Liver (tissue), 9 donors: ENCODE measurements around the gene RNGTT. TPM values are rescaled to one million over a fixed set of nuclear protein-coding genes. Genes with fewer than 3 reads are reported as not detected.

Experiments
- DNase-seq: peaks from one replicate; pipeline ENCODE4 v3.0.0-alpha.2; 2017; ENCODE audit warnings: low spot score
- H3K27ac ChIP-seq, 2 donors: one replicate each; pipeline ENCODE4 v1.7.0; 2013; ENCODE audit warnings: inconsistent platforms in 2 of 2, low read length in 2 of 2, control low read depth in 1 of 2, low read depth in 1 of 2, mild to moderate bottlenecking in 1 of 2
- H3K27me3 ChIP-seq, 4 donors: one replicate each; pipeline versions ENCODE4 v1.6.1 to v1.7.0; 2013; ENCODE audit warnings: low read length in 3 of 4, inconsistent platforms in 1 of 4, mild to moderate bottlenecking in 1 of 4, moderate library complexity in 1 of 4; ENCODE audit not compliant: control insufficient read depth in 4 of 4, insufficient read depth in 4 of 4
- H3K36me3 ChIP-seq, 4 donors: one replicate each; pipeline versions ENCODE4 v1.6.1 to v1.7.0; 2013; ENCODE audit warnings: low read length in 3 of 4, mild to moderate bottlenecking in 3 of 4, low read depth in 1 of 4, moderate library complexity in 1 of 4; ENCODE audit not compliant: control insufficient read depth in 4 of 4, insufficient read depth in 3 of 4
- H3K4me1 ChIP-seq, 4 donors: one replicate each; pipeline versions ENCODE4 v1.6.1 to v1.7.0; 2013; ENCODE audit warnings: low read length in 3 of 4, mild to moderate bottlenecking in 3 of 4, moderate library complexity in 1 of 4; ENCODE audit not compliant: control insufficient read depth in 4 of 4, insufficient read depth in 4 of 4
- H3K4me3 ChIP-seq, 3 donors: one replicate each; pipeline versions ENCODE4 v1.6.1 to v1.7.0; 2013; ENCODE audit warnings: low read length in 3 of 3, control low read depth in 1 of 3, low read depth in 1 of 3, mild to moderate bottlenecking in 1 of 3
- H3K9ac ChIP-seq, 2 donors: one replicate each; pipeline ENCODE4 v1.7.0; 2013; ENCODE audit warnings: low read length in 2 of 2, mild to moderate bottlenecking in 2 of 2, moderate library complexity in 2 of 2, control low read depth in 1 of 2, low read depth in 1 of 2
- H3K9me3 ChIP-seq, 4 donors: one replicate each; pipeline versions ENCODE4 v1.6.1 to v1.7.0; 2013; ENCODE audit warnings: low read length in 3 of 4; ENCODE audit not compliant: control insufficient read depth in 4 of 4
- EGR1 ChIP-seq, 2 donors: IDR thresholded peaks; 2 replicates each; pipeline ENCODE4 v1.6.1; 2016 to 2018; ENCODE audit warnings: antibody characterized with exemption in 2 of 2, low read depth in 2 of 2
- FOXA1 ChIP-seq: IDR thresholded peaks from 2 replicates; pipeline ENCODE4 v1.6.1; 2016; ENCODE audit warnings: antibody characterized with exemption
- FOXA2 ChIP-seq: IDR thresholded peaks from 2 replicates; pipeline ENCODE4 v1.6.1; 2016; ENCODE audit warnings: antibody characterized with exemption
- GABPA ChIP-seq, 2 donors: IDR thresholded peaks in 1 of 2; conservative IDR thresholded peaks in 1 of 2; 2 replicates each; pipeline ENCODE4 v1.6.1; 2016; ENCODE audit warnings: antibody characterized with exemption in 2 of 2, mild to moderate bottlenecking in 1 of 2, moderate library complexity in 1 of 2
- HNF4A ChIP-seq, 2 donors: conservative IDR thresholded peaks; 2 replicates each; pipeline ENCODE4 v1.6.1; 2016; ENCODE audit warnings: antibody characterized with exemption in 2 of 2, mild to moderate bottlenecking in 2 of 2
- HNF4G ChIP-seq: IDR thresholded peaks from 2 replicates; pipeline ENCODE4 v1.6.1; 2016; ENCODE audit warnings: antibody characterized with exemption
- JUND ChIP-seq, 2 donors: IDR thresholded peaks; 2 replicates each; pipeline ENCODE4 v1.6.1; 2016; ENCODE audit warnings: antibody characterized with exemption in 2 of 2
- NR2F2 ChIP-seq: IDR thresholded peaks from 2 replicates; pipeline ENCODE4 v1.6.1; 2016; ENCODE audit warnings: antibody characterized with exemption
- RAD21 ChIP-seq, 2 donors: IDR thresholded peaks; 2 replicates each; pipeline ENCODE4 v1.6.1; 2016; ENCODE audit warnings: antibody characterized with exemption in 2 of 2, mild to moderate bottlenecking in 2 of 2
- RXRA ChIP-seq, 2 donors: IDR thresholded peaks; 2 replicates each; pipeline ENCODE4 v1.6.1; 2017 to 2018; ENCODE audit warnings: antibody characterized with exemption in 2 of 2, mild to moderate bottlenecking in 1 of 2
- SP1 ChIP-seq: IDR thresholded peaks from 2 replicates; pipeline ENCODE4 v1.6.1; 2018; ENCODE audit warnings: antibody characterized with exemption, mild to moderate bottlenecking
- TAF1 ChIP-seq: conservative IDR thresholded peaks from 2 replicates; pipeline ENCODE4 v1.6.1; 2016; ENCODE audit warnings: antibody characterized with exemption, mild to moderate bottlenecking
- YY1 ChIP-seq: IDR thresholded peaks from 2 replicates; pipeline ENCODE4 v1.6.1; 2016; ENCODE audit warnings: antibody characterized with exemption, mild to moderate bottlenecking
- WGBS: extraction: QIAGEN DNeasy Blood & Tissue Kit; methylation state at CpG from one replicate; pipeline ENCODE4 v1.1.7; 2013; 5-methylcytosine and 5-hydroxymethylcytosine counted together
- polyA plus RNA-seq, 2 donors: library from polyadenylated mRNA; stranded (reverse) in 1 of 2; unstranded in 1 of 2; fragments of 200-250 nt in 1 of 2; fragments of >200 nt in 1 of 2; fragmentation: Nextera tagmentation in 1 of 2; extraction: Ambion mirVana in 1 of 2; gene quantifications; one replicate each; pipeline versions ENCODE4 v1.2.1 to v1.2.3, GENCODE V29; 2013 to 2015
- total RNA-seq, 2 donors: library from RNA; depleted of rRNA; stranded (reverse); fragments of >200 nt; gene quantifications; one replicate each; pipeline ENCODE4 v1.2.3, GENCODE V29; 2014
- TF ChIP-seq, protein P1 (sequence below): IDR thresholded peaks from 2 replicates; pipeline ENCODE4 v1.6.1; 2016; ENCODE audit warnings: antibody characterized with exemption
- TF ChIP-seq, protein P2 (sequence below): IDR thresholded peaks from 2 replicates; pipeline ENCODE4 v1.6.1; 2016; ENCODE audit warnings: antibody characterized with exemption, mild to moderate bottlenecking
- TF ChIP-seq, protein P3 (sequence below): IDR thresholded peaks from 2 replicates; pipeline ENCODE4 v1.6.1; 2016; ENCODE audit warnings: antibody characterized with exemption
- TF ChIP-seq, protein P4 (sequence below): fragments of 150-350 bp; IDR thresholded peaks from 2 replicates; pipeline ENCODE4 v1.5.1; 2017; ENCODE audit warnings: improper control_type of control experiment, low read depth, low read length; ENCODE audit not compliant: missing input control
- TF ChIP-seq, protein P5 (sequence below): IDR thresholded peaks from 2 replicates; pipeline ENCODE4 v1.6.1; 2016; ENCODE audit warnings: antibody characterized with exemption
- donor health status: healthy.
- donor health status: healthy.
- donor health status: healthy.
- donor health status: healthy.
- donor health status: healthy.

Gene RNGTT
- total and polyA plus RNA-seq, 4 donors = 4.1 to 20.8 (median 7.2) TPM

DNA sequence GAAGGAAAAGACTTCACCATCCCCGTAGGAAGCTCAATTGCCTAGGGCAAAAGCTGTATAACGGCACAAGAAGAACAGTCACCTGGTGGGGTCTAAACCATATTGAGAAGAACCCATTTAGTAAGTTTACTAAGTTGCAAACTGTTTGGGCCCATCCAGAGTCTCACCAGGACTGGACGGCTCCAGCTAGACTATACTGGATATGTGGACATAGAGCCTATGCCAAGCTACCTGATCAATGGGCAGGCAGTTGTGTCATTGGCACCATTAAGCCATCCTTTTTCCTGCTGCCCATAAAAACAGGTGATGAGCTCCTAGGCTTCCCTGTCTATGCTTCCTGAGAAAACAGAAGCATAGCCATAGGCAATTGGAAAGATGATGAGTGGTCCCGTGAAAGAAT is 293.9 kb downstream of the RNGTT start:
- no peak for DNase-seq
- TF ChIP-seq SP1 (no peak), HNF4G (no peak), RAD21 (IDR thresholded peaks at IDR 0.05) (no peak), FOXA2 (peak; percentile 10), HNF4A (conservative IDR thresholded peaks at IDR 0.05) (peak in 1 of 2 donors; percentile 13), RXRA (IDR thresholded peaks at IDR 0.05) (peak in 1 of 2 donors; percentile 31), NR2F2 (no peak), EGR1 (IDR thresholded peaks at IDR 0.05; ENCODE audit: low read depth in 2 of 2) (no peak), TAF1 (no peak), GABPA (IDR thresholded peaks at IDR 0.05 in 1 of 2, conservative IDR thresholded peaks at IDR 0.05 in 1 of 2) (no peak), YY1 (peak; percentile 31), JUND (IDR thresholded peaks at IDR 0.05) (no peak), FOXA1 (no peak)
- TF ChIP-seq, protein P1, sequence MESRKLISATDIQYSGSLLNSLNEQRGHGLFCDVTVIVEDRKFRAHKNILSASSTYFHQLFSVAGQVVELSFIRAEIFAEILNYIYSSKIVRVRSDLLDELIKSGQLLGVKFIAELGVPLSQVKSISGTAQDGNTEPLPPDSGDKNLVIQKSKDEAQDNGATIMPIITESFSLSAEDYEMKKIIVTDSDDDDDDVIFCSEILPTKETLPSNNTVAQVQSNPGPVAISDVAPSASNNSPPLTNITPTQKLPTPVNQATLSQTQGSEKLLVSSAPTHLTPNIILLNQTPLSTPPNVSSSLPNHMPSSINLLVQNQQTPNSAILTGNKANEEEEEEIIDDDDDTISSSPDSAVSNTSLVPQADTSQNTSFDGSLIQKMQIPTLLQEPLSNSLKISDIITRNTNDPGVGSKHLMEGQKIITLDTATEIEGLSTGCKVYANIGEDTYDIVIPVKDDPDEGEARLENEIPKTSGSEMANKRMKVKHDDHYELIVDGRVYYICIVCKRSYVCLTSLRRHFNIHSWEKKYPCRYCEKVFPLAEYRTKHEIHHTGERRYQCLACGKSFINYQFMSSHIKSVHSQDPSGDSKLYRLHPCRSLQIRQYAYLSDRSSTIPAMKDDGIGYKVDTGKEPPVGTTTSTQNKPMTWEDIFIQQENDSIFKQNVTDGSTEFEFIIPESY = no peak
- TF ChIP-seq, protein P2, sequence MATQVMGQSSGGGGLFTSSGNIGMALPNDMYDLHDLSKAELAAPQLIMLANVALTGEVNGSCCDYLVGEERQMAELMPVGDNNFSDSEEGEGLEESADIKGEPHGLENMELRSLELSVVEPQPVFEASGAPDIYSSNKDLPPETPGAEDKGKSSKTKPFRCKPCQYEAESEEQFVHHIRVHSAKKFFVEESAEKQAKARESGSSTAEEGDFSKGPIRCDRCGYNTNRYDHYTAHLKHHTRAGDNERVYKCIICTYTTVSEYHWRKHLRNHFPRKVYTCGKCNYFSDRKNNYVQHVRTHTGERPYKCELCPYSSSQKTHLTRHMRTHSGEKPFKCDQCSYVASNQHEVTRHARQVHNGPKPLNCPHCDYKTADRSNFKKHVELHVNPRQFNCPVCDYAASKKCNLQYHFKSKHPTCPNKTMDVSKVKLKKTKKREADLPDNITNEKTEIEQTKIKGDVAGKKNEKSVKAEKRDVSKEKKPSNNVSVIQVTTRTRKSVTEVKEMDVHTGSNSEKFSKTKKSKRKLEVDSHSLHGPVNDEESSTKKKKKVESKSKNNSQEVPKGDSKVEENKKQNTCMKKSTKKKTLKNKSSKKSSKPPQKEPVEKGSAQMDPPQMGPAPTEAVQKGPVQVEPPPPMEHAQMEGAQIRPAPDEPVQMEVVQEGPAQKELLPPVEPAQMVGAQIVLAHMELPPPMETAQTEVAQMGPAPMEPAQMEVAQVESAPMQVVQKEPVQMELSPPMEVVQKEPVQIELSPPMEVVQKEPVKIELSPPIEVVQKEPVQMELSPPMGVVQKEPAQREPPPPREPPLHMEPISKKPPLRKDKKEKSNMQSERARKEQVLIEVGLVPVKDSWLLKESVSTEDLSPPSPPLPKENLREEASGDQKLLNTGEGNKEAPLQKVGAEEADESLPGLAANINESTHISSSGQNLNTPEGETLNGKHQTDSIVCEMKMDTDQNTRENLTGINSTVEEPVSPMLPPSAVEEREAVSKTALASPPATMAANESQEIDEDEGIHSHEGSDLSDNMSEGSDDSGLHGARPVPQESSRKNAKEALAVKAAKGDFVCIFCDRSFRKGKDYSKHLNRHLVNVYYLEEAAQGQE = no peak
- TF ChIP-seq, protein P3, sequence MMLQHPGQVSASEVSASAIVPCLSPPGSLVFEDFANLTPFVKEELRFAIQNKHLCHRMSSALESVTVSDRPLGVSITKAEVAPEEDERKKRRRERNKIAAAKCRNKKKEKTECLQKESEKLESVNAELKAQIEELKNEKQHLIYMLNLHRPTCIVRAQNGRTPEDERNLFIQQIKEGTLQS = no peak
- TF ChIP-seq, protein P4, sequence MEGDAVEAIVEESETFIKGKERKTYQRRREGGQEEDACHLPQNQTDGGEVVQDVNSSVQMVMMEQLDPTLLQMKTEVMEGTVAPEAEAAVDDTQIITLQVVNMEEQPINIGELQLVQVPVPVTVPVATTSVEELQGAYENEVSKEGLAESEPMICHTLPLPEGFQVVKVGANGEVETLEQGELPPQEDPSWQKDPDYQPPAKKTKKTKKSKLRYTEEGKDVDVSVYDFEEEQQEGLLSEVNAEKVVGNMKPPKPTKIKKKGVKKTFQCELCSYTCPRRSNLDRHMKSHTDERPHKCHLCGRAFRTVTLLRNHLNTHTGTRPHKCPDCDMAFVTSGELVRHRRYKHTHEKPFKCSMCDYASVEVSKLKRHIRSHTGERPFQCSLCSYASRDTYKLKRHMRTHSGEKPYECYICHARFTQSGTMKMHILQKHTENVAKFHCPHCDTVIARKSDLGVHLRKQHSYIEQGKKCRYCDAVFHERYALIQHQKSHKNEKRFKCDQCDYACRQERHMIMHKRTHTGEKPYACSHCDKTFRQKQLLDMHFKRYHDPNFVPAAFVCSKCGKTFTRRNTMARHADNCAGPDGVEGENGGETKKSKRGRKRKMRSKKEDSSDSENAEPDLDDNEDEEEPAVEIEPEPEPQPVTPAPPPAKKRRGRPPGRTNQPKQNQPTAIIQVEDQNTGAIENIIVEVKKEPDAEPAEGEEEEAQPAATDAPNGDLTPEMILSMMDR = no peak
- TF ChIP-seq, protein P5, sequence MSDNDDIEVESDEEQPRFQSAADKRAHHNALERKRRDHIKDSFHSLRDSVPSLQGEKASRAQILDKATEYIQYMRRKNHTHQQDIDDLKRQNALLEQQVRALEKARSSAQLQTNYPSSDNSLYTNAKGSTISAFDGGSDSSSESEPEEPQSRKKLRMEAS = no peak

More for the DNA sequence above, 293.9 kb downstream of the RNGTT start:
- no peak overlapping the region for H3K9ac ChIP-seq
- H3K36me3 ChIP-seq = no peaks in the 10 kb centered on the region
- no peak overlapping the region for H3K4me3 ChIP-seq
- H3K9me3 ChIP-seq = peaks cover 0 to 4% (median under 1%) of the 10 kb centered on the region in 4 donors
- peaks cover 6 to 26% (median 12%) of the 10 kb centered on the region in 4 donors for H3K4me1 ChIP-seq
- no peak overlapping the region for H3K27ac ChIP-seq
- H3K27me3 ChIP-seq = no peaks in the 10 kb centered on the region
- WGBS = 85% methylated on average over 4 of the region's 4 CpGs
